ENCODE data around the gene IL4R. TPM values are rescaled to one million over a fixed set of nuclear protein-coding genes. Genes with fewer than 3 reads are reported as not detected.
A peak's percentile ranks its signal among the peaks of the same experiment; 100 is the strongest.

IL4R gene
- total RNA-seq, 1 experiment from 2014 or later: 28.6 TPM

- Histone ChIP-seq H4K91ac (ENCODE audit: insufficient read length, low read depth, low read length) (no peak overlapping the region), H3K18ac (ENCODE audit: insufficient read length, low read depth, low read length) (no peak overlapping the region), H4K8ac (replicated peaks; ENCODE audit: insufficient read length, low read depth, low read length) (no peak overlapping the region), H3K27me3 (ENCODE audit: insufficient read depth, low read length) (no peaks in the 10 kb centered on the region), H4K20me1 (ENCODE audit: control insufficient read depth, insufficient read depth, insufficient read length) (no peaks in the 10 kb centered on the region), H2BK12ac (ENCODE audit: insufficient read length, low read depth, low read length) (no peak overlapping the region), H4K5ac (ENCODE audit: insufficient read length, low read depth, low read length) (no peak overlapping the region), H3K27ac (ENCODE audit: insufficient read length, low read depth, low read length) (no peak overlapping the region), H2BK5ac (ENCODE audit: insufficient read length, low read length) (no peak overlapping the region), H3K56ac (ENCODE audit: insufficient read length, low read depth, low read length) (no peak overlapping the region), H3K23me2 (ENCODE audit: insufficient read length, low read depth, low read length, poor library complexity, severe bottlenecking) (no peaks in the 10 kb centered on the region), H2AK5ac (ENCODE audit: insufficient read length, low read length) (no peak overlapping the region), H2AFZ (ENCODE audit: low read length) (no peak overlapping the region), H2BK20ac (ENCODE audit: low read depth, low read length, poor library complexity, severe bottlenecking) (no peak overlapping the region), H2BK120ac (ENCODE audit: low read depth, low read length, poor library complexity, severe bottlenecking) (no peak overlapping the region), H3K23ac (ENCODE audit: insufficient read length, low read depth, low read length) (no peak overlapping the region), H3K9me3 (ENCODE audit: control insufficient read depth, low read depth, low read length) (no peaks in the 10 kb centered on the region), H2BK15ac (ENCODE audit: low read depth, low read length) (no peak overlapping the region), H3K79me1 (ENCODE audit: insufficient read depth, low read depth, low read length, poor library complexity, severe bottlenecking) (no peaks in the 10 kb centered on the region), H3K14ac (ENCODE audit: insufficient read depth, low read length) (no peak overlapping the region), H3K4me2 (ENCODE audit: insufficient read depth, insufficient read length, low read length) (no peak overlapping the region), H3K4ac (ENCODE audit: low read depth, low read length) (no peak overlapping the region), H3K79me2 (ENCODE audit: insufficient read depth, low read length) (no peaks in the 10 kb centered on the region; the same call in 1 of the 2 replicates), H3K9ac (ENCODE audit: extremely low read depth, insufficient read length, low read length) (no peak overlapping the region), H3T11ph (ENCODE audit: low read length) (no peak overlapping the region), H3K4me1 (ENCODE audit: insufficient read depth, low read length) (peaks cover 9% of the 10 kb centered on the region; the same call in 1 of the 2 replicates)
- Mint-ChIP-seq H3K4me3 (no peak overlapping the region), H3K4me1 (peaks cover 37 to 42% of the 10 kb centered on the region in 2 experiments), H3K27ac (peak overlapping the region in 1 of 3 experiments; percentile 55; a peak in 3 of 7 replicates), H3K9me3 (no peaks in the 10 kb centered on the region), H3K36me3 (ENCODE audit: insufficient read depth in 1 of 3, low read depth in 3 of 3) (peaks cover 5 to 17% (median 7%) of the 10 kb centered on the region in 3 experiments; a peak in 5 of 7 replicates), H3K27me3 (ENCODE audit: low read depth) (no peaks in the 10 kb centered on the region)
- DNase-seq: no peak
- TF ChIP-seq, protein P1, sequence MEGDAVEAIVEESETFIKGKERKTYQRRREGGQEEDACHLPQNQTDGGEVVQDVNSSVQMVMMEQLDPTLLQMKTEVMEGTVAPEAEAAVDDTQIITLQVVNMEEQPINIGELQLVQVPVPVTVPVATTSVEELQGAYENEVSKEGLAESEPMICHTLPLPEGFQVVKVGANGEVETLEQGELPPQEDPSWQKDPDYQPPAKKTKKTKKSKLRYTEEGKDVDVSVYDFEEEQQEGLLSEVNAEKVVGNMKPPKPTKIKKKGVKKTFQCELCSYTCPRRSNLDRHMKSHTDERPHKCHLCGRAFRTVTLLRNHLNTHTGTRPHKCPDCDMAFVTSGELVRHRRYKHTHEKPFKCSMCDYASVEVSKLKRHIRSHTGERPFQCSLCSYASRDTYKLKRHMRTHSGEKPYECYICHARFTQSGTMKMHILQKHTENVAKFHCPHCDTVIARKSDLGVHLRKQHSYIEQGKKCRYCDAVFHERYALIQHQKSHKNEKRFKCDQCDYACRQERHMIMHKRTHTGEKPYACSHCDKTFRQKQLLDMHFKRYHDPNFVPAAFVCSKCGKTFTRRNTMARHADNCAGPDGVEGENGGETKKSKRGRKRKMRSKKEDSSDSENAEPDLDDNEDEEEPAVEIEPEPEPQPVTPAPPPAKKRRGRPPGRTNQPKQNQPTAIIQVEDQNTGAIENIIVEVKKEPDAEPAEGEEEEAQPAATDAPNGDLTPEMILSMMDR (conservative IDR thresholded peaks at IDR 0.05): no peak
- WGBS (ENCODE audit: extremely low coverage, insufficient read length, low lambda C conversion rate): no CpG with 5 or more reads among the region's 5 CpGs
Measured at GRCh38 chr16:27330542-27330941, 16.8 kb downstream of the IL4R start.
